GM18858 (cell line): ENCODE results near the gene TATDN3.
"Not testable (repeated sequence)": the region's sequence is repeated elsewhere in the genome, so short reads cannot be mapped to it uniquely, and the experiment has no call there.

Experiments used
- ATAC-seq: cut with Tn5 transposase; IDR thresholded peaks from one replicate; pipeline ENCODE4 v1.9.1; 2021; ENCODE audit not compliant: unreplicated experiment

Gene TATDN3

DNA sequence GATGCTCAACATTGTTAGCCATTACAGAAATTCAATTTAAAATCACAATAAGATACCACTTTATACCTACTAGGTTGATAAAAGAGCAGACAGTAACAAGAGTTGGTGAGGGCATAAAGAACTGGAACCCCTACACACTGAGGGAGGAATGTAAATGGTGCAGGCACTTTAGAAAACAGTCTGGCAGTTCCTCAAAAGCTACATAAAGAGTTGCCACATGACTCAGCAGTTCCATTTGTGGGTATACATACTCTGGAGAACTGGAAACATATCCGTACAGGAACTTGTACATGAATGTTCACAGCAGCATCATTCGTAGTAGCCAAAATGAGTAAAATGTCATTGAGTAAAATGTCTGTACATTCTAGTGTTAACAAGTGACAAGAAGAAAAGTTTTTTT is 17.1 kb upstream of the TATDN3 start:
- ATAC-seq: no peak

DNA sequence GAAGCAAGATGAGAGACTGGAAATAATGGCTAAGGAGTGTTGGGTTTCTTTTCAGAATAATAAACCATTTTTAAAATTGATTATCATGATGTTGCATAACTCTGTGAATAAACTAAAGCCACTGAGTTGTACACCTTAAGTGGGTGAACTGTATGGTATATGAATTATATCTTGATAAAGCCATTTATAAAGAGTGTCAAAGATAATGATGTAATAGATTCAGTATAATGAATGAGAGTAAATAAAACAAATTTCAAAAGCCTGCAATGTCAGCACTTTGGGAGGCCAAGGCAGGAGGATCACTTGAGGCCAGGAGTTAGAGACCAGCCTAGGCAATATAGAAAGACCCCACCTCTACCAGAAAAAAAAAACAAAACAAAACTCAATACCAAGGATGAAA is 16.5 kb upstream of the TATDN3 start:
- ATAC-seq: no peak

GRCh38 chr1:212777151-212777550 is 14.5 kb upstream of the TATDN3 start:
- no peak for ATAC-seq

- not testable (repeated sequence) for ATAC-seq
Observed at GRCh38 chr1:212779086-212779485, 12.6 kb upstream of the TATDN3 start.

GRCh38 chr1:212780759-212781158 is 10.9 kb upstream of the TATDN3 start:
- no peak for ATAC-seq

DNA sequence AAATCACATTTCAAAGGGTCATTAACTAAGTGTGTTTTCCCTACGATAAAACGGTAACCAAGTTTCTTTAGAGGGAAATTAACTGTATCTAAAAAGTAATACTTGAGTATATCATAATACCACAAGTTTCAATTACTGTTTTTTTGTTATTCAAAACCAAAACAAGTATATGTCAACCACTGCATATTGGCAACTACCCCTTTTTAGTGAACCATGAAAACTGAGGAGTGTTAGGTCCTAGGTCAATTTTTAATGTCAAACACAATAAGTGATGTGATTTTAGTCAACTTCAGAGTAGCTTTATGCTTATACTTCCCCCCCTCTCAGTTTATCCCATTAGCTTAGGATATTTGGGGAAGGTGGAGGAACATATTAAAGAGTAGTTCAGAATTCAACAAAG is 10.5 kb upstream of the TATDN3 start:
- no peak for ATAC-seq

DNA sequence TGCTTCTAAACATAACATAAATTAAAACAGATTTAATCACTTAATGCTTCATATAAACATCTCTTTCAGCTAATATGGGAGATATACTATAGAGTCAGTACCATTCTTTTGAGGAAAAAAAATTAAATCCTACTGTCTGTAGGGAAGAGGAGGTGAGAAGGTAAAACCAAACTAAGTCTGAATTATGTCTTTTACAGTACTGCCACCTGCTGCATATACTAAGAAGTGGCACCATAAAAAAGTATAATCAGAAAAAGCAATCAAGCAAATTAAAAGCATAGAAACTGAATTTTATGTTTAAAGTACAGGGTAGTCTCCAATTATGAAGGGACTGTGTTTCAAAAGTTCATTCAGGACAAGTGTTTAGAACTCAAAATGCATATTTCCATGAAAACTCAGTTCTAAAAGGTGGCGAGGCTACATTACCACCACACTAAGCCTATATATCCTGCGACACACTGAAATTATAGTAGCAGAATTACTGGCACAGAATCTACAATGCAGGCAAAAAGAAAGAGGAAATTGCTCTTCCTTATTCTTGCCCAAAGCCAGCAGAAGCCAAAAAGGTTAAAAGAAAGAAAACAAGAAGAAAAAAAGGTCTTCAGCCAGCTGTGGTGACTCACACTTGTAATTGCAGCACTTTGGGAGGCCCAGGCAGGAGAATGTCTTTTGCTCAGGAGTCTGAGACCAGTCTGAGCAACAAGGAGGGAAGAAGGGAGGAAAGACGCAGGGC is 9.1 kb upstream of the TATDN3 start:
- ATAC-seq: no peak

DNA sequence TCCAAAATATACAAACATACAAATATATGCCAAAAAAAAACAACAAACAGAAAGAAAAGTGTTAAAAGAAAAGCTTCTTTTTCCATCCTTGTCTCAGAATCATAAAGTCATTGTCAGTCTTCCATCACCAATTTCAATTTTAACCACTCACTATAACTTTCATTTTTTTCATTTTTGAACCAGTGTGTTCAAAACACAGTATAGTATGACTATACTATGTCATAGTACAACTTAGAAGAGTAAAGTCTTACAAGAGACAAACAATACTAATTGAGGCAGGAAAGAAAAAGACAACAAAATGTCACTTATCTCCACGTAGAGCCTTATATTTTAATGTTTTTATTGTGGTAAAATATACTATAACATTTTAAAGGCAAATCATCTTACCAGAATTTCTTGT is 7.7 kb upstream of the TATDN3 start:
- ATAC-seq: no peak

- ATAC-seq: no peak
Observed at GRCh38 chr1:212785871-212786270, 5.8 kb upstream of the TATDN3 start.

DNA sequence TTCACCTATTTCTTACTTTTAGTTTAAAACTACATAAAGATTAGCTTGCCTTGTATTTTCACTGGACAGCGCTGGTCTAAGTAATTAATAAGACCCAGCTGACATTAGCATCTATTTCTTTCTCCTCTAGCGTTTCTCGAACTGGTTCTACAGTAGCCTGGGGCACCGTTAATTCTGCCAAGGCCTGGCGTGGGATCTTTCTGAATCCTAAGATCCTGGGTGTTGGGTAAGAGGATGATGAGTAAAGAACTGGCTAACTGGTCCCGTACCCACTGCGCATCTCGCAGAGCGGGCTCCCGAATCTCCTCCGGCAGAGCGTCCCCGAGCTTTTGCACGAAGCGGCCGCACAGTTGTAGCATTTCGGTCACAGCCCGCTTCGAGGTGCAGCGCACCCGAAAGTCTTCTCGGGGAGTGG is 426 bp upstream of the TATDN3 start:
- ATAC-seq: no peak

DNA sequence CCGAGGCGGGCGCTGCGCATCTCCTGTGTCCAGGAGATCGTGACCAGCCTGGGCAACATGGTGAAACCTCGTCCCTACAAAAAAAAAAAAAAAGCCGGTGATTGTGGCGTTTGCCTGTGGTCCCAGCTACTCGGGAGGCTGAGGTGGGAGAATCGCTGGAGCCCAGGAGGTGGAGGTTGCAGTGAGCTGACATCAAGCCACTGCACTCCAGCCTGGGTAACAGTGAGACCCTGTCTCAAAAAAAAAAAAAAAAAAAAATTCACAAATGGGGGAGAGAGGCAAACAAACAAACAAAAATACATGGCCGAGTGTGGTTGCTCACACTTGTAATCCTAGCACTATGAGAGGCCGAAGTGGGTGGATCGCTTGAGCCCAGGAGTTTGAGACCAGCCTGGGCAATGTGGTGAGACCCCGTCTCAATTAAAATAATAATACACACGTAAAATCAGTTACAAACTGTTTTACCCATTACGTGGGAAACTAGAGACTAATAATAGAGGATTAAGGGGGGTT is 758 bp downstream of the TATDN3 start:
- ATAC-seq: no peak

GRCh38 chr1:212794561-212795014 is 2.9 kb downstream of the TATDN3 start:
- ATAC-seq: peak; percentile 90

GRCh38 chr1:212797681-212798080 is 6.0 kb downstream of the TATDN3 start:
- no peak for ATAC-seq

GRCh38 chr1:212805767-212806166 is 14.1 kb downstream of the TATDN3 start:
- peak; percentile 46 for ATAC-seq

DNA sequence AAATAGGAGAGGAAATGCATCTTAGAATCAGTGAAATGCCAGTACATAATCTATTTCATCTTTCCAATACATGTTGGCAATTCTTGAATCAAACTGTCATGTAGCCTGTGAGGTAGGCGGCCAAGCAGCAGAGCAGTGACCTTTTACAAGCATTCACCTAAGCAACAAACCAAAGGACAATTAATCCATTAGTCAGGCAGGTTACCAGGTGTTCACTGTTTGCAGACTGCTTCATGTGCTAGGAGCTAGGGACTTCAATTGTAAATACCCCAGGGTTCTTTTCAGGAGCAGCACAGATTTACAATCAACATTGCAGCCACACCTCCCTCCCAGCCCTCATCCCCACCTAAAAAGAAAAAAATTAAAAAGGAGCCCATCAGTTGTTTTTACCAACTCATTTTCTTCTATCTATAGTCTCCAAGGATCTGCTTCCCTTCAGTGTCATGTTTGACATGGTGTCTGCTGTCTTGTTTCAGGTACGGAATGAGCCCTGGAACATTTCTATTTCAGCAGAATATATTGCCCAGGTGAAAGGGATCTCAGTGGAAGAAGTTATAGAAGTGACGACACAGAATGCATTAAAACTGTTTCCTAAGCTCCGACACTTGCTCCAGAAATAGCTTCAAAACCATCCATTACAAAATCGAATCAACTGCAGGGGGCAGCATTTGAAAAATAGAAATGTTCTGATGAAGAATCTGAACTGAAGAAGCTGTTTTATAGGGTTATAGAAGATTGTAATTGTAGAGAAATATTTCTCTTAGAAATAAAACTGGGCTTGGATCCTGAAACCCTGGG is 23.0 kb downstream of the TATDN3 start:
- no peak for ATAC-seq

DNA sequence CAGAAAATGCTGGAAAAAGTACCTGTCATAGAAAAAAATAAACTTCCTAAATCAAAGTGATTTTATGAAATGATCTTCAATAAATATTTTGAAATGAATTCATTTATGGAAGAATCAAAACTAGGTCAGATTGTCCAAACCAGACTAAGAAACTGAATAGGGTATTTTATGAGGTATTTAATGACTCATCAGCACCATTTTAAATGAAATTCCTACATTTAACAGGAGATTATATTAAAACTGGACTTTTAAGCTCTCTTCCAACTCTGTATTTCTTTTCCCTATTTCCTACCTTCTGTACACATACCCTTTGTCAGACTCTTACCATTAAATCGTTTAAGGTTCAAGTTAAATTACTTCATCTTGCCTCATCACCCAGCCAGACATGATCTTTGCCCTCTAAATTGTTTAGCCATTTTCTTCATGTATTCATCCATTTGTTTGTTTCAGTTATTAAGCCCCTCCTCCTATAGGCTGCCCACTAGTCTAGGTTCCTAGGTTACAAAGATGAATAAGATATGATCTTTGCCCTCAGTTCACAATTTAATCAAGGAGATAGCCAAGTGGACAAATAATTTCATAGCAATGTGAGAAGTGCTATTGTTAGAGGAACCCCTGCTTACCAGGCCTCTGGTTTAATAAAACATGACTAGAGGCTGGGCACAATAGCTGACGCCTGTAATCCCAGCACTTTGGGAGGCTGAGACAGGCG is 25.0 kb downstream of the TATDN3 start:
- no peak for ATAC-seq

DNA sequence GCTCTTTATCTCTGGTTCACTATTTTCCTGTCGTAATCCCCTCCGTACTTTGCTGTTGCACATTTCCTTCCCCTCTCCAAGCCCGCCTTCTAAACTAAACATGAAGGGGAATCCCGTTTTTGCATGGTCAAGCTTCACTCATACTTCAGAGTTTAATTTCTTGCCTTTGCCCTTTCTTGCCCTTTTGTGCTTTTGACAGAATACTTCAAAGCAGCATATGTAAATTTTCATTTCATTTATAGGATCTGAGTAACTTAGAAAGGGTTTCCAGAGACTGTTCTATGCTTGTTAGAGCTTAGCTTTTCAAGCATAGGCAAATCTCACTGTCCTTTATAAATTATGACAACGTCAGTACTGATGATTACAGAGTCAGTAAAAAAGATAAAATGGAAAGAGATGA is 28.0 kb downstream of the TATDN3 start:
- ATAC-seq: peak; percentile 76

GRCh38 chr1:212820969-212821368 is 29.3 kb downstream of the TATDN3 start:
- ATAC-seq: no peak

GRCh38 chr1:212822956-212823355 is 31.3 kb downstream of the TATDN3 start:
- ATAC-seq: no peak

DNA sequence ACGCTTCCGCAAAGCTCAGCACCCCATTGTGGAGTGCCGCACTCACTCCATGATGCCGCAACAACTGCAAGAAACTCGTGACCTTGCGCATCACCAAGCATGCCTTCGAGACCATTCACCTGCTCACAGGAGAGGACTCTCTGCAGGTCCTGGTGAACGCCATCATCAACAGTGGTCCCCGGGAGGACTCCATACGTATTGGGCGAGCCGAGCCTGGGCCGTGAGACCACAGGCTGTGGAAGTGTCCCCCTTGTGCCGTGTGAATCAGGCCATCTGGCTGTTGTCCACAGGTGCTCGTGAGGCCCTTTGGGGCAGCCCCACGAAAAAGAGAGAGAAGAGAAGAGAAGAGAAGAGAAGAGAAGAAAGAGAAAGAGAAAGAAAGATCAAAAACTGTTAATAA is 32.5 kb downstream of the TATDN3 start:
- ATAC-seq: no peak

- ATAC-seq: no peak
Observed at GRCh38 chr1:212825798-212826452, 34.2 kb downstream of the TATDN3 start.
